HCT116 (cell line): ENCODE results near the gene EBI3.
"Not testable (repeated sequence)": the region's sequence is repeated elsewhere in the genome, so short reads cannot be mapped to it uniquely, and the experiment has no call there.

ENCODE experiments used
- CTCF ChIP-seq, 3 experiments: fragments of 200-600 bp in 1 of 3; sonication (generic) in 1 of 3; IDR thresholded peaks in 2 of 3; conservative IDR thresholded peaks in 1 of 3; 2 replicates each; pipeline ENCODE4 v1.5.1; 2012 to 2017; ENCODE audit warnings: low read depth in 2 of 3, low read length in 2 of 3, antibody characterized with exemption in 1 of 3, borderline replicate concordance in 1 of 3, control low read depth in 1 of 3, mild to moderate bottlenecking in 1 of 3, mixed read lengths in 1 of 3, mixed run types in 1 of 3, moderate library complexity in 1 of 3; ENCODE audit not compliant: insufficient read depth in 1 of 3
- MAX ChIP-seq: IDR thresholded peaks from 2 replicates; pipeline ENCODE4 v1.6.1; 2012
- POLR2A ChIP-seq: IDR thresholded peaks from 2 replicates; pipeline ENCODE4 v1.7.0; 2011; ENCODE audit warnings: borderline replicate concordance; ENCODE audit not compliant: insufficient read depth, insufficient read length; ENCODE audit errors: extremely low read depth
- ZBTB33 ChIP-seq: IDR thresholded peaks from 2 replicates; pipeline ENCODE4 v1.6.1; 2011; ENCODE audit warnings: mild to moderate bottlenecking, low read length, moderate library complexity; ENCODE audit not compliant: insufficient replicate concordance; ENCODE audit errors: extremely low read depth
- ZNF274 ChIP-seq: fragments of 200-500 bp; sonication (Bioruptor generic); IDR thresholded peaks from 2 replicates; pipeline ENCODE4 v1.6.1; 2014; ENCODE audit warnings: mild to moderate bottlenecking, low read depth, low read length, inconsistent platforms
- TF ChIP-seq, protein P1 (sequence below): IDR thresholded peaks from 2 replicates; pipeline ENCODE4 v1.6.1; 2012; ENCODE audit warnings: low read depth

DNA sequence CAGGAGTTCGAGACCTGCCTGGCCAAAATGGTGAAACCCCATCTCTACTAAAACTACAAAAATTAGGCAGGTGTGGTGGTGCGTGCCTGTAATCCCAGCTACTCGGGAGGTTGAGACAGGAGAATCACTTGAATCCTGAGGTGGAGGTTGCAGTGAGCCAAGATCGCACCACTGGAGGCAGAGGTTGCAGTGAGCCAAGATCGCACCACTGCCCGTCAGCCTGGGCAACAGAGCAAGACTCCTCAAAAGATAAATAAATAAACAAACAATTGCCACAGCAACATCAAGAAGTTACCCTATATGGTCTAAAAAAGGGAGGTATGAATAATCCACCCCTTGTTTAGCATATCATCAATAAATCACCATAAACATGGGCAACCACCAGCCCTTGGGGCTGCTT, 16.6 kb downstream of the EBI3 start:
- not testable (repeated sequence) for TF ChIP-seq MAX; POLR2A; CTCF (IDR thresholded peaks at IDR 0.05 in 2 of 3, conservative IDR thresholded peaks at IDR 0.05 in 1 of 3; ENCODE audit: borderline replicate concordance in 1 of 3, insufficient read depth in 1 of 3, low read depth in 2 of 3, low read length in 2 of 3); ZBTB33; ZNF274
- TF ChIP-seq, protein P1, sequence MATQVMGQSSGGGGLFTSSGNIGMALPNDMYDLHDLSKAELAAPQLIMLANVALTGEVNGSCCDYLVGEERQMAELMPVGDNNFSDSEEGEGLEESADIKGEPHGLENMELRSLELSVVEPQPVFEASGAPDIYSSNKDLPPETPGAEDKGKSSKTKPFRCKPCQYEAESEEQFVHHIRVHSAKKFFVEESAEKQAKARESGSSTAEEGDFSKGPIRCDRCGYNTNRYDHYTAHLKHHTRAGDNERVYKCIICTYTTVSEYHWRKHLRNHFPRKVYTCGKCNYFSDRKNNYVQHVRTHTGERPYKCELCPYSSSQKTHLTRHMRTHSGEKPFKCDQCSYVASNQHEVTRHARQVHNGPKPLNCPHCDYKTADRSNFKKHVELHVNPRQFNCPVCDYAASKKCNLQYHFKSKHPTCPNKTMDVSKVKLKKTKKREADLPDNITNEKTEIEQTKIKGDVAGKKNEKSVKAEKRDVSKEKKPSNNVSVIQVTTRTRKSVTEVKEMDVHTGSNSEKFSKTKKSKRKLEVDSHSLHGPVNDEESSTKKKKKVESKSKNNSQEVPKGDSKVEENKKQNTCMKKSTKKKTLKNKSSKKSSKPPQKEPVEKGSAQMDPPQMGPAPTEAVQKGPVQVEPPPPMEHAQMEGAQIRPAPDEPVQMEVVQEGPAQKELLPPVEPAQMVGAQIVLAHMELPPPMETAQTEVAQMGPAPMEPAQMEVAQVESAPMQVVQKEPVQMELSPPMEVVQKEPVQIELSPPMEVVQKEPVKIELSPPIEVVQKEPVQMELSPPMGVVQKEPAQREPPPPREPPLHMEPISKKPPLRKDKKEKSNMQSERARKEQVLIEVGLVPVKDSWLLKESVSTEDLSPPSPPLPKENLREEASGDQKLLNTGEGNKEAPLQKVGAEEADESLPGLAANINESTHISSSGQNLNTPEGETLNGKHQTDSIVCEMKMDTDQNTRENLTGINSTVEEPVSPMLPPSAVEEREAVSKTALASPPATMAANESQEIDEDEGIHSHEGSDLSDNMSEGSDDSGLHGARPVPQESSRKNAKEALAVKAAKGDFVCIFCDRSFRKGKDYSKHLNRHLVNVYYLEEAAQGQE: not testable (repeated sequence)
